Measurements from ENCODE around the gene EXOSC5.

- TF ChIP-seq CTCF (IDR thresholded peaks at IDR 0.05) (no peak), POLR2A (IDR thresholded peaks at IDR 0.05) (no peak), EP300 (IDR thresholded peaks at IDR 0.05) (no peak), POLR2AphosphoS5 (IDR thresholded peaks at IDR 0.05) (no peak)
Observed at GRCh38 chr19:41359741-41360140, 37.4 kb downstream of the EXOSC5 start.

Measured in sigmoid colon (tissue), 4 donors.